Stimulated activated naive B cell treated with anti-CD40 and anti-IgM and Interleukin-4, amounts not matched to agents 10 μg/mL and 1 μg/mL and 100 μg/mL, for 72 hours (primary cell): ENCODE data around the gene RABL2A.
"Not testable (repeated sequence)": the region's sequence is repeated elsewhere in the genome, so short reads cannot be mapped to it uniquely, and the experiment has no call there.

Experiments
- ATAC-seq, 2 donors: fragments of 150-1000 bp; cut with Tn5 transposase; replicated peaks; 2 replicates each; pipeline ENCODE4 v1.10.0; 2021; ENCODE audit warnings: moderate library complexity in 1 of 2
- DNase-seq: peaks from one replicate; pipeline ENCODE4 v3.0.0; 2021
- H3K27ac Mint-ChIP-seq: one replicate; pipeline ENCODE4 v1.8.0; 2022; ENCODE audit warnings: mild to moderate bottlenecking, mixed read lengths
- H3K27me3 Mint-ChIP-seq, 2 donors: one replicate each; pipeline ENCODE4 v1.8.0; 2022; ENCODE audit warnings: mixed read lengths in 2 of 2
- H3K36me3 Mint-ChIP-seq, 2 donors: one replicate each; pipeline ENCODE4 v1.8.0; 2022; ENCODE audit warnings: mixed read lengths in 2 of 2, mild to moderate bottlenecking in 1 of 2
- H3K4me1 Mint-ChIP-seq, 2 donors: one replicate each; pipeline ENCODE4 v1.8.0; 2022; ENCODE audit warnings: mixed read lengths in 2 of 2, mild to moderate bottlenecking in 1 of 2
- H3K4me3 Mint-ChIP-seq, 2 donors: one replicate each; pipeline ENCODE4 v1.8.0; 2022; ENCODE audit warnings: mild to moderate bottlenecking in 2 of 2, mixed read lengths in 2 of 2, moderate library complexity in 1 of 2
- H3K9me3 Mint-ChIP-seq, 2 donors: one replicate each; pipeline ENCODE4 v1.8.0; 2022; ENCODE audit warnings: mixed read lengths in 2 of 2, mild to moderate bottlenecking in 1 of 2

Gene RABL2A

GRCh38 chr2:113685471-113685870, 58.4 kb downstream of the RABL2A start:
- peaks cover 1 to 4% of the 10 kb centered on the region in 2 donors for H3K36me3 Mint-ChIP-seq

GRCh38 chr2:113686537-113686936, 59.5 kb downstream of the RABL2A start:
- H3K9me3 Mint-ChIP-seq = peaks cover 4% of the 10 kb centered on the region in 2 donors
- no peak for ATAC-seq
- no peak overlapping the region for H3K27ac Mint-ChIP-seq
- peaks cover 9 to 31% of the 10 kb centered on the region in 2 donors for H3K4me1 Mint-ChIP-seq
- no peaks in the 10 kb centered on the region for H3K27me3 Mint-ChIP-seq
- H3K36me3 Mint-ChIP-seq = peaks cover 0 to 4% of the 10 kb centered on the region in 2 donors
- DNase-seq = no peak
- no peak overlapping the region for H3K4me3 Mint-ChIP-seq

More at GRCh38 chr2:113685471-113685870, 58.4 kb downstream of the RABL2A start:
- no peak for ATAC-seq
- Mint-ChIP-seq H3K4me3 (no peak overlapping the region), H3K27me3 (no peaks in the 10 kb centered on the region), H3K4me1 (peaks cover 4 to 21% of the 10 kb centered on the region in 2 donors), H3K27ac (no peak overlapping the region), H3K9me3 (peaks cover 4% of the 10 kb centered on the region in 2 donors)
- no peak for DNase-seq

- peak; percentile 29 for DNase-seq
- Mint-ChIP-seq H3K27ac (peak overlapping the region; percentile 90), H3K9me3 (peaks cover 5 to 12% of the 10 kb centered on the region in 2 donors), H3K4me1 (peaks cover 27 to 62% of the 10 kb centered on the region in 2 donors), H3K36me3 (peaks cover 10 to 21% of the 10 kb centered on the region in 2 donors)
- not testable (repeated sequence) for H3K27me3 Mint-ChIP-seq, H3K4me3 Mint-ChIP-seq, ATAC-seq
Measured at GRCh38 chr2:113690871-113691270, 63.8 kb downstream of the RABL2A start.
